T47D (cell line): ENCODE results near the gene CRYBB3.
"Not testable (repeated sequence)": the region's sequence is repeated elsewhere in the genome, so short reads cannot be mapped to it uniquely, and the experiment has no call there.

Source experiments
- DNase-seq, 2 experiments: peaks; one replicate each; pipeline versions ENCODE4 v3.0.0 to v3.0.0-alpha.2; 2011 to 2012; ENCODE audit warnings: low read depth in 1 of 2, low spot score in 1 of 2
- JUND ChIP-seq: IDR thresholded peaks from 2 replicates; pipeline ENCODE4 v1.6.1; 2012; ENCODE audit warnings: low read depth
- in situ Hi-C: cut with HindIII; loops from 2 replicates; pipeline ENCODE4 v1.10.0; 2016; ENCODE audit warnings: low sequenced_read_pairs, low pct_unique_long_range_greater_than_20kb

CRYBB3 gene

DNA sequence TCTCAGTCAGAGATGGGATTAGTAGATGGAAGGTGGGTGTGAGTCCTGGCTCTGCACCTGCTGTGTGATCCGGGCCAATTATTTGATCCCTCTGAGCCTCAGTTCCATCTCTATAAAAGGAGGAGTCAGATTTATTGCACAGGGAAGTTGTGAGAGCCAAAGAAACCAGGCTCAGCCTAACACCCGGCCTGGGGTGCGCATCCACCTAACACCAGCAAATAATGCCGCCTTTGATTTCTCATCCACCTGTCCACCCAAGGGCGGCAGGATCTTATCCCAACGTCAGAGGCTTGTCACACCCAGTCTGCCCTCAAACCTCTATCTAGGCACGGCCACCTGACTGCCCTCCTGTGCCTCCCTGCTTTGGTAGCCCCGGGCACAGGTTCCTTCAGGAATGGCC, 22.1 kb downstream of the CRYBB3 start:
- in situ Hi-C loops, result no loop called here
- no peak for DNase-seq
- TF ChIP-seq JUND, result no peak

DNA sequence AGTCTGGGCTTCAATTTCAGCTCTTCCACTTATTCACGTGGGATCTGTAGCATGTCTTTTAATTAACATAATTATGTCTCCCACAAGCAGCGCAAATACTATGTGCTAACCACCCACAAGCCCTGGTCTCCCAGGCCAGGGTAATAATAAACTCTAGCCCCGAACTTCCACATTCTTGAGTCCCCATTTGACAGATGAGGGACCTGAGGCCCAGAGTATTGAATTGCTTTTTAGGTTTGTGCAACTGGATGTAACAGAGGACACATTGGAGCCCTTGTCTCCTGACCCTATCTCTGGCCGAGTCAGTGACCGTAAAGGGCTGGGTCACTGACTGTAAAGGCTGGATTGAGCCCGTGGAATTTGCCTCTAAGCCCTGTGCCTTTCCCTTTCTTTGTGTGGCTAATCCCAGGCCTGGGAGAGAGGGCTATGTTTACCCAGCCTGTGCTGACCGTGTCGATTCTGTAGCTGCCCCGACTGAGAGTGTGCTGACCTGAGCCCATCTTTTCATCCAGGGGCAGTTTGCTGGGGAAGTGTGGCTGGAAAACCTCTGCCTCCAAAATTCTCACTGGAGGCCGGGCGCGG, 23.7 kb downstream of the CRYBB3 start:
- no peak for TF ChIP-seq JUND
- peak in 1 of 2 experiments; percentile 76 for DNase-seq
- in situ Hi-C loops, result no loop called here

DNA sequence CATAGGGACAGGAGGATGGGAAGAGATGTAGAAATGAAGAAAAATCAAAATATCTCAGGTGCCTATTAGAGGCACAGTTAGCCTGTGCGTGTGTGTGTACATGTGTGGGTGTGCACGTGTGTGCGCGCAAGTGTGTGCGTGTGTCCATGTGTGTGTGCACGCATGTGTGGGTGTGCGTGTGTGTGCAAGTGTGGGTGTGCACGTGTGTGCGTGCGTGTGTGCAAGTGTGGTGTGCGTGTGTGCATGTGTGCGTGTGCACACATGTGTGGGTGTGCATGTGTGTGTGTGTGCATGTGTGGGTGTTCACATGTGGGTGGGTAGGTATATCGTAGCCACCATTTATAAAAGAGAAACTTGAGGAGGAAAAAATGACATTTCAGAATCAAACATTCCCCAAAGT, 29.2 kb downstream of the CRYBB3 start:
- DNase-seq, result no peak
- in situ Hi-C loops, result no loop called here

DNA sequence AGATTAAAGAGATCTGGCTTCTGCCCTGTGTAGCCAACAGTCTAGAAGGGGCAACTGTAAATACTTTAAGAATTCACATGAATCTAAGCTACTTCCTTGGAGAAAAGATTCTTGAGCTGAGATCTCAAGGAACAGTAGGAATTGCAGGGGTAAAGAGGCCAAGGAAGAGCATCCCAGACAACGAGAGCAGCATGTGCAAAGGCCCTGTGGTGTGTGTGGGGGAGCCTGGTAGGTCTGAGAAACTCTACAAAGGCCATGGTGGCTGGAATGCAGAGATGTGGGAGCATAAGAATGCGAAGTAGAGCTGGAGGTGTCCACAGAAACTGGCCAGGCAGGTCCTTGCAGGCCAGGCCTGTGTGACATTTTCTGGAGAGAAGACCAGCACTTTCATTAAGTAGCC, 31.1 kb downstream of the CRYBB3 start:
- in situ Hi-C loops, DNase-seq: not testable (repeated sequence)

More for the DNA sequence above, 29.2 kb downstream of the CRYBB3 start:
- no peak for TF ChIP-seq JUND

DNA sequence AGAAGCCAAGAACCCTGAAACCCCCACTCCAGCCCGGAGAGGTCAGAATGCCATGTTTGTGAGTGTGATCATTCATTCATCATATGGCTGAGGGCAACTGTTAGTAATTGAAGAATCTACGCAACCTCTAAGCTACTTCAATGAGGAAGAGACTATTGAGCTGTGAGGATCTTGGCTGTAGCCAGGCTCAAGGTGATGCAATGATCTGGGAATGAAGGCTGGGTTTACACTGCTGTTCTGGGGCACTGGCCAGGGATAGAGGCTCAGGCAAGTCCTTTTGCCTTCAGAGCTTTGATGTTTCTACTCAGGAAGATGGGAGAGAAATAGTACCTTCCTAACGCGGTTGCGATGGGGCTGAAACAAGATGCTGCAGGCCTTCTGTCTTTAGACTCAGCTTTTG, 32.6 kb downstream of the CRYBB3 start:
- no peak for TF ChIP-seq JUND
- no peak for DNase-seq
- in situ Hi-C loops, result no loop called here

DNA sequence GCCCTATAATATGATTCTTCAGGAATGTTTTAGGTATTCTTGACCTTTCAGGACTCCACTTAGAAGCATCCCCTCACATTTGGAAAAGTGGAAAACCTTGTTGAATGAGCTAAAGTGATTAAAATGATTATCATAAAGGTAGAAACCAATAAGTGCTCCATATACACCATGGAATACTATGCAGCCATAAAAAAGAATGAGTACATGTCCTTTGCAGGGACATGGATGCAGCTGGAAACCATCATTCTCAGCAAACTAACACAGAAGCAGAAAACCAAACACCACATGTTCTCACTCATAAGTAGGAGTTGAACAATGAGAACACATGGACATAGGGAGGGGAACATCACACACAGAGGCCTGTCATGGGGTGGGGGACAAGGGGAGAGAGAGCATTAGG, 34.0 kb downstream of the CRYBB3 start:
- in situ Hi-C loops, DNase-seq: not testable (repeated sequence)

DNA sequence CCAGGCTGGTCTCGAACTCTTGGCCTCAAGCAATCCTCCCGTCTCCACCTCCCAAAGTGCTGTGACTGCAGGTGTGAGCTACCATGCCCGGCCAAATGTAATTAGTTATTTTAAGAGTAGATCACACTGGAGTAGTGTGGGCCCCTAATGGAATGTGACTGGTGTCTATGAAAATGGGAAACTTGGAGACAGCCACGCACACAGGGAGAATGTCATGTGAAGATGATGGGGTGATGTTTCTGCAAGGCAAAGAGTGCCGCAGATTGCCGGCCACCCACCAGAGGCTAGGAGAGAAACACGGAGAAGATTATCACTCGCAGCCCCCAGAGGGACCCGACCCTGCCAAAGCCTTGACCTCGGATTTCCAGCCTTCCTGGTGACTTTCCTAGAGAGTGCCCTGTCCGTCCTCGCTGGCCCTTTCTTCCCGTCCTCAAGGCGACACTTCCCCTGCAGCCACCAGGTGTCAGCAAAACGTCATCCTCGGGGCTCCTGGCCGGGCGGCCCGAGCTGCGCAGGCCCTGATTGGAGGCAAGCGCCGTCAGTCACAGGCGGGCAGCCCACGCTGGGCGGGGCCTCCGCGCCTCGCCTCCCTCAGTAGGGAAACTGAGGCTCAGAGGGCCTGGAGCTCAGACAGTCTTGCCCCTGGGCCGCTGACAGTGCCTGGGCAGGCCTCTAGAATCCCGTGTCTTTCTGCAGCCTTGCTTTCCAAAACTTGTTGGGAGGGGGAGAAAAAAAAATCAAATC, 36.1 kb downstream of the CRYBB3 start:
- peak; percentile 89 to 97 for DNase-seq
- in situ Hi-C loops, result no loop called here
- TF ChIP-seq JUND, result no peak

DNA sequence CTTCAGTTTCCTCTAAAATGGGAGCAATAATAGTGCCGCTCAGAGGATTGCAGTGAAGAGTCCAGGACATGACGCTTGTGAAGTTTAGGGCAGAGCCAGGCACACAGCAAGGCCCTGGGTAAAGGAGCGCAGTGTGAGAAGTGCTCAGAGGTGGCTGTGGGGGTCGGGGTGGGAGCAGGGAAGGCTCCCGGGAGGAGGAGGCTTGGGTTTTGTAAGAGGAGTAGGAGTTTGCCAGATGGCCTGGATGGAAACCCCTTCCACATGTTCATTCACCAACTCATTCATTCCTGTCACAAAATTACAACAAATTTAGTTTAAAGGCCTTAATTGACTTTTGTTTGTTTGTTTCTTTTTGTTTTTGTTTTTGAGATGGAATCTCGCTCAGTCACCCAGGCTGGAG, 36.8 kb downstream of the CRYBB3 start:
- no peak for DNase-seq
- TF ChIP-seq JUND, result no peak
- in situ Hi-C loops, result no loop called here

DNA sequence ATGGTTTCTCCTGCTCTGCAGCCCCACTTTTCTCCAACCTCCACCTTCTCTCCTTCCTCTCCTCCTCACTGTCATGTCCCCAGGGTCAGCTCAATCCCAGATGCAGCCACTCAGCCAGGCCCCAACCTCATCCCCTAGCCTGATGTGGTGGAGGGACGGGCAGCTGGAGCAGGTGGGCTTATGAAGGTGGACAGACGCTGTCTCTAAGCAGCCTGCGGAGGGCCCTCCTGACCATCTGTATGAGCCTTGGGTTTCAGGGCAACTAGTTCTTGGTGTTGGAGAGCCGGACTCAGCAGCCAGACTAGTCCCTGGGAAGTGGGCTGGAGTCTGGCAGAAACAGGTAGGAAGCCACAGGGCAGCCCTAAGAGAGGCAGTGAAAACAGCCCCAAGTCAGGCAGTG, 37.8 kb downstream of the CRYBB3 start:
- no peak for DNase-seq
- no peak for TF ChIP-seq JUND
- in situ Hi-C loops, result no loop called here

DNA sequence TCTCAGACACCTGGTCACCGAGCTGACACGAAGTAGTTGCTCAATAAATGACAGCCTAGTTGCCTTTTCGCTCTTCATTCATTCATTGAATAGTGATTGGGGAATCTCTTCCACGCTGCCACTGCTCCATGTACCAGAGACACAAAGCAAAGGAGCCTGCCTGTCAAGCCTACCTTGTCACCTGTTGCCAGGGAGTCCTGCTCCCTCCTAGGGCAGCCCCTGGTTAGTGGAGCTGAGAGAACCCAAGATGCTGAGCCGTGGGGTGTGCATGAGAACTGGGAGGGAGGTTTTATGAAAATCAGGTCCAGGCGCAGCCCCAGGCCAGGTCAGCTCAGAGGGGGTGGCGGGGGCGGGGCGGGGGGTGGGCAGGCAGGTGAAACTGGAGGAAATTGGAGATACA, 38.4 kb downstream of the CRYBB3 start:
- in situ Hi-C loops, result not testable (repeated sequence)

DNA sequence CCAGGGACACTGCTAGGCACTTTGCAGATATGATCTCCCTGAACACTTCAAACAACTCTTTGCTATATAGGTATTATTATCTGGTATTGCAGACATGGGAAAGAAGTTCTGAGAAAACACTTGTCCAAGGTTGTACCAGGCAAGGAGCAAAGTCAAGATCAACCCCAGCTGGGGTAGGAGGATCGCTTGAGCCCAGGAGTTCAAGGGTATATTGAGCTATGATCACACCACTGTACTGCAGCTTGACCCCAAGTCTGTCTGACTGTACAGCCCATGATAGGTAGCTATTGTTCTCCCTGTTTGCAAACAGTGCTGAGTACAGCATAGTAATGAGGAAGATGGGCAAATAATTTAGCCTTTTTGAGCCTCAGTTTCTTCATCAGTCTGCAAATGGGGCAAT, 55.5 kb downstream of the CRYBB3 start:
- in situ Hi-C loops, DNase-seq: not testable (repeated sequence)

More for the DNA sequence above, 38.4 kb downstream of the CRYBB3 start:
- DNase-seq, result not testable (repeated sequence)
